Measurements from ENCODE around the gene TAB3.
"Not testable (repeated sequence)": the region's sequence is repeated elsewhere in the genome, so short reads cannot be mapped to it uniquely, and the experiment has no call there.

TAB3 gene

DNA sequence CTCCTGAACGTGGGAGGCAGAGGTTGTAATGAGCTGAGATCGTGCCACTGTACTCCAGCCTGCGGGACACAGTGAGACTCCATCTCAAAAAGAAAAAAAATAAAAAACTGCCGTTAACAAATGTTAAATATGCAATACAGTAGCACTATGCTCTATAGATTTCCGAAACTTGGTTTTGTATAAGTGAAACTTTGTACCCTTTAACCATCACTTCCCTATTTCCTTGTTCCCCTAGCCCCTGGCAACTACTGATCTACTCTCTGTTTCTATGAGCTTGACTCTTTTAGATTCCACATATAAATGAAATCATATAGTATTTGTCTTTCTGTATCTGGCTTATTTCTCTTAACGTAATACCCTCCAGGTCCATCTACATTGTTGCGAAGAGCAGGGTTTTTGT lies 74.1 kb downstream of the TAB3 start:
- DNase-seq (ENCODE audit: low read depth): no peak

DNA sequence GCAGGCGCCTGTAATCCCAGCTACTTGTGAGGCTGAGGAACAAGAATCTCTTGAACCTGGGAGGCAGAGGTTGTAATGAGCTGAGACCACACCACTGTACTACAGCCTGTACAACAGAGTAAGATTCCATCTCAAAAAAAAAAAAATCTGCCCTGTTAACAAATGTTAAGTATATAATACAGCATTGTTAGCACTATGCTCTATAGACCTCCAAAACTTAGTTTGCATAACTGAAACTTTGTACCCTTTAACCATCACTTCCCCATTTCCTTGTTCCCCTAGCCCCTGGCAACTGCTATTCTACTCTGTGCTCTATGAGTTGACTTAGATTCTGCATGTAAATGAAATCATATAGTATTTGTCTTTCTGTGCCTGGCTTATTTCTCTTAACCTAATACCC lies 76.7 kb downstream of the TAB3 start:
- no peak for DNase-seq (ENCODE audit: low read depth)

DNA sequence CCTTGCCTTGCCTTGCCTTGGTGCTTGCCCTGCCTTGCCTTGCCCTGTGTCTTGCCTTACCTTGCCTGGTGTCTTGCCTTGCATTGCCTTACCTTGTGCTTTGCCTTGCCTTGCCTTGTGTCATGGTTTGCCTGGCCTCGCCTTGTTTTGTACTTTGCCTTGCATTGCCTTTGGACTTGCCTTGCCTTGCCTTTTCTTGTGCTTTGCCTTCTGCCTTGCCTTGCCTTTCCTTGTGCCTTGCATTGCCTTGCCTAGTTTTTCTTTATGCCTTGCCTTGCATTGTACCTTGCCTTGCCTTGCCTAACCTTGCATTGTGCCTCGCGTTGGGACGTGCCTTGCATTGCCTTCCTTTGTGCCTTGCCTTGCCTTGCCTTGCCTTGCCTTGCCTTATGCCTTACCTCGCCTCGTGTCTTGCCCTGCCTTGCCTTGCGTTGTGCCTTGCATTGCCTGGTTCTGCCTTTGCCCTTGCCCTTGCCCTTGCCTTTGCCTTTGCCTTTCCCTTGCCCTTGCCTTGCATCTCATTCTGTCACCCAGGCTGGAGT lies 82.8 kb downstream of the TAB3 start:
- DNase-seq (ENCODE audit: low read depth): no peak

DNA sequence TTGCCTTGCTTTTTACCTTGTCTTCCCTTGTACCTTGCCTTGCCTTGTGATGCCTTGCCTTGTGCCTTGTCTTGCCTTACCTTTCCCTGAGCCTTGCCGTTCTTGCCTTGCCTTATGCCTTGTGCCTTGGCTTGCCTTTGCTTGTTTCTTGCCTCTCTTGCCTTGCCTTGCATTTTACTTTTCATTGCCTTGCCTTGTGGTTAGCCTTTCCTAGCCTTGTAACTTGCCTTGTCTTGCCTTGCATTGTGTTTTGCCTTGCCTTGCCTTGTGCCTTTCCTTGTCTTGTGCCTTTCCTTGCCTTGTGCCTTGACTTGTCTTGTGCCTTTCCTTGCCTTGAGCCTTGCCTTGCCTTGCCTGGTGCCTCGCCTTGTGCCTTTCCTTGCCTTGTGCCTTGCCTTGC lies 84.6 kb downstream of the TAB3 start:
- no peak for DNase-seq (ENCODE audit: low read depth)

DNA sequence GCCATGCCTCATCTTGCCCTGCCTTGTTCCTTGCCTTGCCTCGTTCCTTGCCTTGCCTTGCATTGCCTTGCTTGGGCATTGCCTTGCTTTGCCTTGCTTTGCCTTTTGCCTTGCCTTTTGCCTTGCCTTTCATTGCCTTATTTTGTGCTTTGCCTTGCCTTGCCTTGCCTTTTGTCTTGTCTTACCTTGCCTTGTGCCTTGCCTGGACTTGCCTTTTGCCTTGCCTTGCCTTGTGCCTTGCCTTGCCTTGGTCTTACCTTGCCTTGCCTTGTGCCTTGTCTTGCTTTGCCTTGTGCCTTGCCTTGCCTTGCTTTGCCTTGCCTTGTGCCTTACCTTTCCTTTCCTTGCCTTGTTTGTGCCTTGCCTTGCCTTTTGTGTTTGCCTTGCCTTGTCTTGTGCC lies 88.2 kb downstream of the TAB3 start:
- DNase-seq (ENCODE audit: low read depth): no peak

DNA sequence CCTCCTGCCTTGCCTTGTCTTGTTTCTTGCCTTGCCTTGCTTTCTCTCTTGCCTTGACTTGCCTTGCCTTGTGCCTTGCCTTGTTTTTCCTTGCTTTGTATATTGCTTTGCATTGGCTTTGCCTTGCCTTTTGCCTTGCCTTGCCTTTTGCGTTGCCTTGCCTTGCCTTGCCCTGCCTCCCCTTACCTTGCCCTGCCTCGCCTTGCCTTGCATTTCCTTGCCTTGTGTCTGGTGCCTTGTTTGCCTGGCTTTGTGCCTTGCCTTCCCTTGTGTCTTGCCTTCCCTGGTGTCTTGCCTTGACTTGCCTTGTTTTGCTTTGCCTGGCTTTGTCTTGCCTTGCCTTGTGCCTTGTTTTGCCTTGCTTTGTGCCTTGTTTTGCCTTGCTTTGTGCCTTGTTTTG lies 89.7 kb downstream of the TAB3 start:
- DNase-seq (ENCODE audit: low read depth): no peak

DNA sequence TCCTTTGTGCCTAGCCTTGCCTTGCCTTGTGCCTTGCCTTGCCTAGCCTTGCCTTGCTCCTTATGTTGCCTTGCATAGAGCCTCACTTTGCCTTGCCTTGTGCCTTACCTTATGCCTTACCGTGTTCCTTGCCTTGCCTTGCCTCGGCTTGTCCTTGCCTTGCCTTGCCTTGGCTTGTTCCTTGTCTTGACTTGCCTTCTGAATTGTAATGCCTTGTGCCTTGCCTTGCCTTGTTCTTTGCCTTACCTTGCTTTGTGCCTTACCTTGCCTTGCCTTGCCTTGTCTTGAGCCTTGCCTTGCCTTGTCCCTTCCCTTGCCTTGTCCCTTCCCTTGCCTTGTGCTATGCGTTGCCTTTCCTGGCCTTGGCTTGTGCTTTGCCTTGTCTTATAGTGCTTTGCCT lies 90.2 kb downstream of the TAB3 start:
- DNase-seq (ENCODE audit: low read depth): no peak

DNA sequence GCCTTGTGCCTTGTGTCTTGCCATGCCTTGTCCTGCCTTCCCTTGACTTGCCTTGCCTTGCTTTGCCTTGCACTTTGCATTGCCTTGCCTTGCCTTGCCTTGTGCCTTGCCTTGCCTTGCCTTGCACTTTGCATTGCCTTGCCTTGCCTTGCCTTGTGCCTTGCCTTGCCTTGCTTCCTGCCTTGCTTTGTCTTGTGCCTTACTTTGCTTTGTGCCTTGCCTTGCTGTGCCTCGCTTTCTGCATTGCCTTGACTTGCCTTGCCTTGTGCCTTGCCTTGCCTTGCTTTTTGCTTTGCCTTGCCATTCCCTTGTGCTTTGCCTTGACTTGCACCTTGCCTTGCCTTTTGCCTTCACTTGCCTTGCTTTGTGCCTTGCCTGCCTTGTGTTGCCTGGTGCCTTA lies 91.8 kb downstream of the TAB3 start:
- not testable (repeated sequence) for DNase-seq (ENCODE audit: low read depth)

DNA sequence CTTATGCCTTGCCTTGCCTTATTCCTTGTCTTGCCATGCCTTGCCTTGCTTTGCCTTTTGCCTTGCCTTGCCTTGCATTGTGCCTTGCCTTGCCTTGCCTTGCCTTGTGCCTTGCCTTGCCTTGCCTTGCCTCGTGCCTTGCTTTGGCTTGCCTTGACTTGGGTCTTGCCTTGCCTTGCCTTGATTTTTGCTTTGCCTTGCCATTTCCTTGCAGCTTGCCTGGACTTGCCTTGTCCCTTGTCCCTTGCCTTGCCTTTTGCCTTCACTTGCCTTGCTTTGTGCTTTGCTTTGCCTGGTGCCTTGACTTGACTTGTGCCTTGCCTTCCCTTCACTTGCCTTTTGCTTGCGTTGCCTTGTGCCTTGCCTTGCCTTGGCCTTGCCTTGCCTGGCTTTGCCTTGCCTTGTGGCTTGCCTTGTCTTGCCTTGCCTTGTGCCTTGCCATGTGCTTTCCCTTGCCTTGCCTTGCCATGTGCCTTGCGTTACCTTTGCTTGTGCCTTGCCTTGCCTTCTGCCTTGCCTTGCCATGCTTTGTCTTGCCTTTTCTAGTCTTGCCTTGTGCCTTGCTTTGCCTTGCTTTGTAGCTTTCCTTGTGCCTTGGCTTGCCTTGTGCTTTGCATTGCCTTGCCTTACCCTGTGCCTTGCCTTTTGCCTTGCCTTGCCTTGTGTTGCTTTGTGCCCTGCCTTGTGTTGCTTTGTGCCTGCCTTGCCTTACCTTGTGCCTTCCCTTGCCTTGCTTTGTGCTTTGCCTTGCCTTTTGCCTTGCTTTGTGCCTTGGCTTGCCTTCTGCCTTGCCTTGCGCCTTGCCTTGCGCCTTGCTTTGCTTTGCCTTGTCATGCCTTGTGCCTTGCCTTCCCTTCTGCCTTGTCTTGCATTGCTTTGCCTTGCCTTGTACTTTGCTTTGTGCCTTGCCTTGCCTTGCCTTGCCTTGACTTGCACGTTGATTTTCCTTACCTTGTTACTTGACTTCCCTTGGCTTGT lies 92.8 kb downstream of the TAB3 start:
- no peak for DNase-seq (ENCODE audit: low read depth)

DNA sequence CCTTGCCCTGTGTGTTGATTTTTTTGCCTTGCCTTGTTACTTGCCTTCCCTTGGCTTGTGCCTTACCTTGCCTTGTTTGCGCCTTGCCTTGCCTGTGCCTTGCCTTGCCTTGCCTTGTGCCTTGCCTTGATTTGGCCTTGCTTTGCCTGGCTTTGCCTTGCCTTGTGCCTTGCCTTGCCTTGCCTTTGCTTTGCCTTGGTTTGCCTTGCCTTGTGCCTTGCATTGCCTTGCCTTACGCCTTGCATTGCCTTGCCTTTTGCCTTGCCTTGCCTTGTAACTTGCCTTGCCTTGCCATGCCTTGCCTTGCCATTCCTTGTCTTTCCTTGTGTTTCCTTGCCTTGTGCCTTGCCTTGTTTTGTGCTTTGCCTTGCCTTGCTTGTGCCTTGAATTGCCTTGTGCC lies 94.6 kb downstream of the TAB3 start:
- DNase-seq (ENCODE audit: low read depth): no peak

DNA sequence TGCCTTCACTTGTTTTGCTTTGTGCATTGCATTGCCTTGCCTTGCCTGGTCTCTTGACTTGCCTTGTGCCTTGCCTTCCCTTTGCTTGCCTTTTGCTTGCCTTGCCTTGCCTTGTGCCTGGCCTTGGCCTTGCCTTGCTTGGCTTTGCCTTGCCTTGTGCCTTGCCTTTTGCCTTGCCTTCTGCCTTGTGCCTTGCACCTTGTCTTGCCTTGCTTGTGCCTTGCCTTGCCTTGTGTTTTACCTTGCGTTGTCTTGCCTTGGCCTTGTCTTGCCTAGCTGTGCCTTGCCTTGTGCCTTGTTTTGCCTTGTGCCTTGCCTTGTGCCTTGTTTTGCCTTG lies 95.3 kb downstream of the TAB3 start:
- no peak for DNase-seq (ENCODE audit: low read depth)

DNA sequence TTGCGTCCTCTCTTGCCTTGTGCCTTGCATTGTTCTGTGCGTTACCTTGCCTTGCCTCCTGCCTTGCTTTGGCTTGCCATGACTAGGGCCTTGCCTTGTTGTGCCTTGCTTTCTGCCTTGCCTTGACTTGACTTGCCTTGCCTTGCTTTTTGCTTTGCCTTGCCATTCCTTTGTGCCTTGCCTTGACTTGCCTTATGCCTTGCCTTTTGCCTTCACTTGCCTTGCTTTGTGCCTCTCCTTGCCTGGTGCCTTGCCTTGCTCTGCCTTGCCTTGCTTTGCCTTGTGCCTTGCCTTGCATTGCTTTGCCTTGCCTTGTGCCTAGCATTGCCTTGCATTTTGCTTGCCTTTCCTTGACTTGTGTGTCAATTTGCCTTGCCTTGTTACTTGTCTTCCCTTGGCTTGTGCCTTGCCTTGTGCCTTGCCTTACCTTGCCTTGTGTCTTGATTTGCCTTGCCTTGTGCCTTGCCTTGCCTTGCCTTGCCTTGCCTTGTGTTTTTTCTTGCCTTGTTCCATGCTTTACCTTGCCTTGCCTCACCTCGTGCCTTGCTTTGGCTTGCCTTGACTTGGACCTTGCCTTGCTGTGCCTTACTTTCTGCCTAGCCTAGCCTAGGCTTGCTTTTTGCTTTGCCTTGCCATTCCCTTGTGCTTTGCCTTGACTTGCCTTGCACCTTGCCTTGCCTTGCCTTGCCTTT lies 95.8 kb downstream of the TAB3 start:
- DNase-seq (ENCODE audit: low read depth): no peak

DNA sequence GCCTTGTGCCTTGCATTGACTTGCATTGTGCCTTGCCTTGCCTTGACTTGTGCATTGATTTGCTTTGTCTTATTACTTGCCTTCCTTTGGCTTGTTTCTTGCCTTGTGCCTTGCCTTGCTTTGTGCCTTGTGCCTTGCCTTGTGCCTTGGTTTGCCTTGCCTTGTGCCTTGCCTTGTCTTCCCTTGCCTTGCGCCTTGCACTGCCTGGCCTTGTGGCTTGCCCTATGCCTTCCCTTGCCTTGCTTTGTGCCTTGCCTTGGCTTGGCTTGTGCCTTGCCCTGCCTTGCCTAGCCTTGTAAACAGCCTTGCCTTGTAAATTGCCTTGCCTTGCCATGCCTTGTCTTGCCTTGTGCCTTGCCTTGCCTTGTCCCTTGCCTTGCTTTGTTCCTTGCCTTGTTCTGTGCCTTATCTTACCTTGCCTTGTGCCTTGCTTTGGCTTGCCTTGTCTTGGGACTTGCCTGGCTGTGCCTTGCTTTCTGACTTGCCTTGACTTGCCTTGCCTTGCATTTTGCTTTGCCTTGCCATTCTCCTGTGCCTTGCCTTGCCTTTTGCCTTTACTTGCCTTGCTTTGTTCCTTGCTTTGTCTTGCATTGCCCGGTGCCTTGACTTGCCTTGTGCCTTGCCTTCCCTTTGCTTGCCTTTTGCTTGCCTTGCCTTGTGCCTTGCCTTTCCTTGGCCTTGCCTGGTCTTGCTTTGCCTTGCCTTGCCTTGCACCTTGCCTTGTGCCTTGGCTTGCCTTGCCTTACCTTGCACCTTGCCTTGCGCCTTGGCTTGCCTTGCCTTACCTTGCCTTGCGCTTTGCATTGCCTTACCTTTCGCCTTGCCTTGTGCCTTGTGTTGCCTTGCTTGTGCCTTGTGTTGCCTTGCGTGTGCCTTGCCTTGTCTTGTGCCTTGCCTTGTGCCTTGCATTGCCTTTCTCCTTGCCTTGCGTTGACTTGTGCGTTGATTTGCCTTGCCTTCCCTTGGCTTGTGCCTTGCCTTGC lies 97.5 kb downstream of the TAB3 start:
- no peak for DNase-seq (ENCODE audit: low read depth)

DNA sequence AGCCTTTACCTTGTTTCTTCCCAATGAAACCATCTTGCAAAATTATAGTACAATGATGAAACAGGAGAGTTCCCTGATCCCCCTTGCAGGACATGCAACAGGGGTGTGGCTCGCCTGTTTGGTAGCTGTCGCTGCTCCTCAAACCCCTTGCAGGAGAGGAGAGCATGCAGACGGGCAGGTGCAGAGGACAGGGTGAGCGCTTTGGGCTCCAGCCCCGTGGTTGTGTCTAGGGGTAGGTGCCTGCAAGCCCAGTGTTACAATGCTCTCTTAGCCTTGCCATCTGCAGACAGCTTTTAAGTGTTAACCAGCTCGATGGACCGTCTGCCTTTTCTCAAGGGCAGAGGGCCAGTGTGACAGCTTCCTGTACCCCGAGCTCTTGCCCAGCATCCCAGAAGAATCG lies 102.0 kb downstream of the TAB3 start:
- DNase-seq (ENCODE audit: low read depth): no peak

DNA sequence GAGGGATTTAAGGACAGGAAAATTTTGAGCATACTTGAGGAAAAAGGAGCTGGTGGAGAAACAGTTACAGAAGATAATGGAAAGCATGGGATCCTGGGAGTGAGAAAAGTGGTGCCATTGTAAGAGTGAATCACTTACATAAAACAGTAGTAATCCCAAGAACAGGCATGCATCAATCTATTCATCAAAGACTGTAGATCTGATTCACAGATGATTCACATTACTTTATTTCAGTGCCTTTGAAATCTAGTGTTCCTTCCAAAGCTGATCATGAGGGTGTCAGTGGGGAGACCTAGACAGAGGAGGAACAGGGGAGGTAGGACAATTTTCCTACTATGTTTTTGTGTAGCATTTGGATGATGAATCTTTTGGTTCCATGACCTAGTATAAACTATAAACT lies 102.7 kb downstream of the TAB3 start:
- no peak for DNase-seq (ENCODE audit: low read depth)

DNA sequence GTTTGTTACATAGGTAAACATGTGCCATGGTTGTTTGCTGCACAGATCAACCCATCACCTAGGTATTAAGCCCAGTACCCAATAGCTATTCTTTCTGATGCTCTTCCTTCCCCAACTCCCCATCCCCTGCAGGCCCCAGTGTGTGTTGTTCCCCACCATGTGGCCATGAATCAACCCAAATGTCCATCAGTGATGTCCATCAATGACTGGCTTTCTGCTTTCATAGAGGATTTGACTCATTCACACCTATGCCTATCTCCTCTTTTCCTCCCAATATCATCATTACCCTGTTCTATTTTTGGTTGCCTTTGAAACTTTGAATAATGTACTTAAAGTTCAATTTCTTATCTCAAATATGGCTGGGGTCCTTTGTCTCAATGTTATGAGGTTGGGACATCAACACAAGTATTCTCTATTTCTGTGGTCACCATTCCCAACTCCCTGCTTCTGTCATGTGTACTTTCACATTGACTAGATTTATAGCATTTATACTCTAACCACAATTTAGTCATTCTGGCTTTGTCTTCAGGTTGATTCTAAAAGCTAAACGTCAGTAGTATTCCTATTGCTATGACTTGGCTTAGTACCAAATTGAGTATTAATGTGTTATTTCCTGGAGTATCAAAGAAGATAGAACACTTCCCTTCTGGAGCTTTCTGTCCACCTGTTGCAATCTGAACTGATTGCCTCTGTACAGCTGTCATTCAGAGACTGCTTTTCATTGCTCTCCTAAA lies 107.2 kb downstream of the TAB3 start:
- DNase-seq (ENCODE audit: low read depth): no peak

DNA sequence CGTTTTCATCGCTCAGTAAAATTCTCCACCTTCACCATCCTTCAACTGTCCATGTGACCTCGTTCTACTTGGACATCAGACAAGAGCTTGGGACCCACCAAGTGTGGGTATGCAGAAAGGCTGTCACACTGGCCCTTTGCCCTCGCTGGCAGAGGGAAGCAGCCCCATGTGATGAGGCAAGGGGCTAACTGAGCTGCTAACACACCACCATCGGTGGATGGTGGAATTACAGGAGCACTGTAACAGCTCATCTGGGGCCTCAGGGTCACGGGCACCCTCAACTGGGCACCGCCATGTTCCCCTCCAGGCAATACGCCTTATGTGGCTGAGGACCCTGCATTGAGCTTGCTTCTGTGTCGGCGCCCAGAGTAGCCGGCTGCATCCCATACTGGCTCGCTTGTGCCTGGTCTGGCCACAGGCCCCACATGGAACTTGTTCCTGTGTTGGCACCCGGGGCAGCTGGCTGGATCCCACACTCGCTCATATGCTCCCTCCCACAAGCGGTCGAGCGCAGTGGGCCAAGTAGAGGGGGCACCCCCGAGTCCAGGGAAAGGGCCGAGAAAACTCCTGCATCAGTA lies 109.5 kb downstream of the TAB3 start:
- no peak for DNase-seq (ENCODE audit: low read depth)

DNA sequence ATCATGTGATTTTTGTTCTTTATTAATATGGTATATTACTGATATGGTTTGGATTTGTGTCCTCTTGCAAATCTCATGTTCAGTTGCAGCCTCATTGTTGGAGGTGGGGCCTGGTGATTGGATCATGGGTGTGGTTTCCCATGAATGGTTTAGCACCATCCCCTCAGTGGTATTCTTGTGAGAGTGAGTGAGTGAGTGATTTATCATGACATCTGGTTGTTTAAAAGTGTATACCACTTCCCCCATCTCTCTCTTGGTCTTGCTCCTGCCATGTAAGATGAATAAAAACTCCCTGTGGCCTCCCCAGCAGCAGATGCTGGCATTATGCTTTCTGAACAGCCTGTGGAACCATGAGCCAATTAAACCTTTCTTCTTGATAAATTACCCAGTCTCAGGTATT lies 111.5 kb downstream of the TAB3 start:
- DNase-seq (ENCODE audit: low read depth): no peak
